ENCODE results near the gene S100A9. TPM values are rescaled to one million over a fixed set of nuclear protein-coding genes. Genes with fewer than 3 reads are reported as not detected.

The S100A9 gene
- total and polyA plus RNA-seq, 2 of the 8 experiments (the other 6 are each of a cell fraction or from before 2014, with no cell fraction given): not detected

DNA sequence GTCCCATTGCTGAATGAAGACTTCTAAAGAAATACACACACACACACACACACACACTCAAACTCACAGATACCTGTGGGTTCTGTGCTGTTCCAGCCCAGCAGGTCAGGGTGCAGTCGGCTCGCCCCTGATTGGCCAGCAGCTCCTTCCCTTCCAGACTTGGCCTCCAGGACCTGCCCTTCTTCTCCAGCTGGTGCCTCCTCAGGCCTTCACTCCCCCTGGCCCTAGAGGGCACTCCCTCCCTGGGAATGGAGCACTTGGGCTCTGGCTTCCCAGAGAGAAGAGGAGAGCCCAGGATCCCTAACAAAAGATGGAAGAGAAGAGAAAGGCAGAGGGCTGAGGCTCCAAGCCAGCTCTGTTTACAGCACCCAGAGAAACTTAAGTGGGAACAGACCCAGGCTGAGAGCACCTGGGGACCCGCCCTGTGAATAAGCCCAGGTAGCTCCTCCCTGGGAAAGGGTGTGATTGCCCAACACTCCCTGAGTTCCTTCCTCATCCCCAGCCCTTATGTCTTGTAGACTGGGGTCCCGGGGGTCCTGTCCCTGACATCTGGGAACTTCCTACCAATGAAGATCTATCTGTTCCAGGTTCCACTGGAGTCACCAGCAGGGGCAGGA lies 45.0 kb upstream of the S100A9 start, which contains the start of gene PGLYRP3:
PGLYRP3 (minus strand) TSS at position 383 of the 617 bp plus-strand sequence. CDS start 2,287 bp downstream, outside the sequence.
- no peaks in the 10 kb centered on the region for H3K79me1 ChIP-seq (ENCODE audit: low read depth, low read length)
- no peak within 1 kb of the TSS for H3K27ac ChIP-seq (ENCODE audit: low read depth, low read length)
- H3K56ac ChIP-seq (replicated peaks; ENCODE audit: insufficient read length, low read depth, low read length): no peak within 1 kb of the TSS
- no peak within 1 kb of the TSS for H2BK12ac ChIP-seq (ENCODE audit: low read depth, low read length)
- no peak within 1 kb of the TSS for H2BK120ac ChIP-seq (replicated peaks; ENCODE audit: low read depth, low read length)
- no peak within 1 kb of the TSS for H3K18ac ChIP-seq (ENCODE audit: extremely low read depth, low read length)
- H3K4me3 ChIP-seq (ENCODE audit: extremely low read depth in 1 of 4, insufficient read depth in 2 of 4, low read depth in 3 of 4, low read length in 4 of 4): no peak within 1 kb of the TSS
- H3K4me1 ChIP-seq (replicated peaks in 1 of 4; ENCODE audit: control insufficient read depth in 3 of 4, insufficient read depth in 4 of 4, low read length in 3 of 4): no peaks in the 10 kb centered on the region
- POLR2A ChIA-PET (ENCODE audit: partially characterized antibody): no interaction called here
- no peak within 1 kb of the TSS for H4K91ac ChIP-seq (replicated peaks; ENCODE audit: insufficient read length, low read length)
- CTCF ChIA-PET (ENCODE audit: partially characterized antibody): interaction anchor here (0.6 to 3.8 kb wide), 7 partner anchors 9 to 454 kb away, joined by 3 to 18 read pairs (median 3); no protein-coding TSS in a partner anchor
- no peaks in the 10 kb centered on the region for H3K9me3 ChIP-seq (ENCODE audit: insufficient read depth in 2 of 2, low read depth in 1 of 2, low read length in 1 of 2)
- no peak within 1 kb of the TSS for H4K5ac ChIP-seq (ENCODE audit: insufficient read length, low read depth, low read length)
- no peak within 1 kb of the TSS for H2AK5ac ChIP-seq (ENCODE audit: low read depth, low read length)
- no peak within 1 kb of the TSS for H3K14ac ChIP-seq (ENCODE audit: insufficient read length)
- H4K20me1 ChIP-seq (replicated peaks in 1 of 2; ENCODE audit: control insufficient read depth in 1 of 2, insufficient read depth in 2 of 2, low read length in 2 of 2): no peaks in the 10 kb centered on the region
- no peak within 1 kb of the TSS for H2BK5ac ChIP-seq (ENCODE audit: low read depth, low read length)
- H2BK15ac ChIP-seq (ENCODE audit: low read length): no peak within 1 kb of the TSS
- no peaks in the 10 kb centered on the region for H3K36me3 ChIP-seq (ENCODE audit: control insufficient read depth in 2 of 4, insufficient read depth in 4 of 4, low read length in 3 of 4)
- no peak within 1 kb of the TSS for H4K8ac ChIP-seq (ENCODE audit: extremely low read depth, insufficient read depth, low read length)
- H3K9ac ChIP-seq (replicated peaks in 1 of 4; ENCODE audit: extremely low read depth in 1 of 4, low read depth in 3 of 4, low read length in 3 of 4): no peak within 1 kb of the TSS
- peak; percentile 31 to 47; a peak in 3 of 4 replicates for TF ChIP-seq RAD21 (IDR thresholded peaks at IDR 0.05 in 1 of 2, conservative IDR thresholded peaks at IDR 0.05 in 1 of 2; ENCODE audit: low read depth in 2 of 2, low read length in 2 of 2)
- no peak for TF ChIP-seq YY1 (IDR thresholded peaks at IDR 0.05; ENCODE audit: low read depth, low read length)
- peak; percentile 12 to 20 (median 15); a peak in 2 of 4 replicates for TF ChIP-seq CTCF (IDR thresholded peaks at IDR 0.05; ENCODE audit: control extremely low read depth in 1 of 3, insufficient read depth in 1 of 3, low read depth in 1 of 3, low read length in 3 of 3)
- TF ChIP-seq NRF1 (IDR thresholded peaks at IDR 0.05; ENCODE audit: low read depth, low read length): no peak
- no peaks in the 10 kb centered on the region for H3K79me2 ChIP-seq (ENCODE audit: control insufficient read depth in 1 of 2, insufficient read depth in 2 of 2, low read length in 2 of 2)
- H2BK20ac ChIP-seq (ENCODE audit: low read length): no peak within 1 kb of the TSS
- FAIRE-seq (no peak), DNase-seq (ENCODE audit: low read depth in 1 of 2, low spot score in 2 of 2) (no peak)
- H3K27me3 ChIP-seq (replicated peaks in 1 of 4; ENCODE audit: control insufficient read depth in 3 of 4, extremely low read depth in 1 of 4, insufficient read depth in 3 of 4, low read length in 3 of 4): no peaks in the 10 kb centered on the region
- H2AFZ ChIP-seq (ENCODE audit: low read length): no peak within 1 kb of the TSS
- H3K4me2 ChIP-seq (ENCODE audit: insufficient read depth in 1 of 2, low read depth in 2 of 2, low read length in 2 of 2): no peak within 1 kb of the TSS
- no peak within 1 kb of the TSS for H3K23ac ChIP-seq (ENCODE audit: insufficient read length)
- no peaks in the 10 kb centered on the region for H3K23me2 ChIP-seq (ENCODE audit: low read depth, low read length)
- no peak within 1 kb of the TSS for H3K4ac ChIP-seq (replicated peaks; ENCODE audit: insufficient read length, low read depth, low read length)
- WGBS, 2 experiments (ENCODE audit: extremely low coverage in 1 of 2, insufficient coverage in 1 of 2, insufficient read length in 1 of 2, insufficient replicate concordance in 2 of 2, low coverage in 1 of 2, low lambda C conversion rate in 2 of 2, missing lambda C conversion rate in 1 of 2): 84% methylated on average over 4 of the region's 4 CpGs; no CpG with 5 or more reads in 1 of the 2 experiments
